ENCODE measurements around the gene LPA. TPM values are rescaled to one million over a fixed set of nuclear protein-coding genes. Genes with fewer than 3 reads are reported as not detected.

Gene LPA
- total and polyA plus RNA-seq, 2 of the 8 experiments (the other 6 are each of a cell fraction or from before 2014, with no cell fraction given) = 0.39 TPM; not detected in 1

DNA sequence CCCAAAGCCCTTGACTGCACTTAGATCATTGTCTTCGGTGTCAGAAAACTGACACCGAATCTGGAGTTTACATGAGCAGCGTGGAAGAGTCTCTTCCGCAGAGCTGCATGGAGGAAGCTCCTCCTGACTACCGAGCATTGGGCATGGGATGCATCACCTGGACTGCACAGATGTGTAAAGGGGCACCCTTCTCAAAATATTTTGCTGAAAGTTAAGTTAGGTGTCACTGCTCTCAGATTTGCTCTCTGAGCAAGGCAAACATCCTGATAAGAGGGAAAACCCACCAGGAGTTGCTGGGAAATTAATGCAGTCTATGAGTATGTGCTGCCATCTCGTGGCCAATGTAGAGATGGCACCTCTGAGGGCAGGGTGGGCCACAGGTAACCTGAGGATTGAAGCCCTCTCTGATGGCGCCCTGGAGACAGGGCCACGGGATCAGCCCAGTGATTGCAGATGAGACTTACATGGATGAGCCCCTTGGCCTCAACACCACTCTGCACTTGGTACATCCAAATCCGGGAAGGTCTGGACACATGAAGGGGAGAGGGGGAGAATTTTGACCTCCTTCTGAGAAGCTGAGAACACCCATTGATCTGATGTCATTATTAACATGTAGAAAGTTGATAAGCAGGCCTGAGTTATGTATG is 129.9 kb downstream of the LPA start (continued):
- TF ChIP-seq, protein P1, sequence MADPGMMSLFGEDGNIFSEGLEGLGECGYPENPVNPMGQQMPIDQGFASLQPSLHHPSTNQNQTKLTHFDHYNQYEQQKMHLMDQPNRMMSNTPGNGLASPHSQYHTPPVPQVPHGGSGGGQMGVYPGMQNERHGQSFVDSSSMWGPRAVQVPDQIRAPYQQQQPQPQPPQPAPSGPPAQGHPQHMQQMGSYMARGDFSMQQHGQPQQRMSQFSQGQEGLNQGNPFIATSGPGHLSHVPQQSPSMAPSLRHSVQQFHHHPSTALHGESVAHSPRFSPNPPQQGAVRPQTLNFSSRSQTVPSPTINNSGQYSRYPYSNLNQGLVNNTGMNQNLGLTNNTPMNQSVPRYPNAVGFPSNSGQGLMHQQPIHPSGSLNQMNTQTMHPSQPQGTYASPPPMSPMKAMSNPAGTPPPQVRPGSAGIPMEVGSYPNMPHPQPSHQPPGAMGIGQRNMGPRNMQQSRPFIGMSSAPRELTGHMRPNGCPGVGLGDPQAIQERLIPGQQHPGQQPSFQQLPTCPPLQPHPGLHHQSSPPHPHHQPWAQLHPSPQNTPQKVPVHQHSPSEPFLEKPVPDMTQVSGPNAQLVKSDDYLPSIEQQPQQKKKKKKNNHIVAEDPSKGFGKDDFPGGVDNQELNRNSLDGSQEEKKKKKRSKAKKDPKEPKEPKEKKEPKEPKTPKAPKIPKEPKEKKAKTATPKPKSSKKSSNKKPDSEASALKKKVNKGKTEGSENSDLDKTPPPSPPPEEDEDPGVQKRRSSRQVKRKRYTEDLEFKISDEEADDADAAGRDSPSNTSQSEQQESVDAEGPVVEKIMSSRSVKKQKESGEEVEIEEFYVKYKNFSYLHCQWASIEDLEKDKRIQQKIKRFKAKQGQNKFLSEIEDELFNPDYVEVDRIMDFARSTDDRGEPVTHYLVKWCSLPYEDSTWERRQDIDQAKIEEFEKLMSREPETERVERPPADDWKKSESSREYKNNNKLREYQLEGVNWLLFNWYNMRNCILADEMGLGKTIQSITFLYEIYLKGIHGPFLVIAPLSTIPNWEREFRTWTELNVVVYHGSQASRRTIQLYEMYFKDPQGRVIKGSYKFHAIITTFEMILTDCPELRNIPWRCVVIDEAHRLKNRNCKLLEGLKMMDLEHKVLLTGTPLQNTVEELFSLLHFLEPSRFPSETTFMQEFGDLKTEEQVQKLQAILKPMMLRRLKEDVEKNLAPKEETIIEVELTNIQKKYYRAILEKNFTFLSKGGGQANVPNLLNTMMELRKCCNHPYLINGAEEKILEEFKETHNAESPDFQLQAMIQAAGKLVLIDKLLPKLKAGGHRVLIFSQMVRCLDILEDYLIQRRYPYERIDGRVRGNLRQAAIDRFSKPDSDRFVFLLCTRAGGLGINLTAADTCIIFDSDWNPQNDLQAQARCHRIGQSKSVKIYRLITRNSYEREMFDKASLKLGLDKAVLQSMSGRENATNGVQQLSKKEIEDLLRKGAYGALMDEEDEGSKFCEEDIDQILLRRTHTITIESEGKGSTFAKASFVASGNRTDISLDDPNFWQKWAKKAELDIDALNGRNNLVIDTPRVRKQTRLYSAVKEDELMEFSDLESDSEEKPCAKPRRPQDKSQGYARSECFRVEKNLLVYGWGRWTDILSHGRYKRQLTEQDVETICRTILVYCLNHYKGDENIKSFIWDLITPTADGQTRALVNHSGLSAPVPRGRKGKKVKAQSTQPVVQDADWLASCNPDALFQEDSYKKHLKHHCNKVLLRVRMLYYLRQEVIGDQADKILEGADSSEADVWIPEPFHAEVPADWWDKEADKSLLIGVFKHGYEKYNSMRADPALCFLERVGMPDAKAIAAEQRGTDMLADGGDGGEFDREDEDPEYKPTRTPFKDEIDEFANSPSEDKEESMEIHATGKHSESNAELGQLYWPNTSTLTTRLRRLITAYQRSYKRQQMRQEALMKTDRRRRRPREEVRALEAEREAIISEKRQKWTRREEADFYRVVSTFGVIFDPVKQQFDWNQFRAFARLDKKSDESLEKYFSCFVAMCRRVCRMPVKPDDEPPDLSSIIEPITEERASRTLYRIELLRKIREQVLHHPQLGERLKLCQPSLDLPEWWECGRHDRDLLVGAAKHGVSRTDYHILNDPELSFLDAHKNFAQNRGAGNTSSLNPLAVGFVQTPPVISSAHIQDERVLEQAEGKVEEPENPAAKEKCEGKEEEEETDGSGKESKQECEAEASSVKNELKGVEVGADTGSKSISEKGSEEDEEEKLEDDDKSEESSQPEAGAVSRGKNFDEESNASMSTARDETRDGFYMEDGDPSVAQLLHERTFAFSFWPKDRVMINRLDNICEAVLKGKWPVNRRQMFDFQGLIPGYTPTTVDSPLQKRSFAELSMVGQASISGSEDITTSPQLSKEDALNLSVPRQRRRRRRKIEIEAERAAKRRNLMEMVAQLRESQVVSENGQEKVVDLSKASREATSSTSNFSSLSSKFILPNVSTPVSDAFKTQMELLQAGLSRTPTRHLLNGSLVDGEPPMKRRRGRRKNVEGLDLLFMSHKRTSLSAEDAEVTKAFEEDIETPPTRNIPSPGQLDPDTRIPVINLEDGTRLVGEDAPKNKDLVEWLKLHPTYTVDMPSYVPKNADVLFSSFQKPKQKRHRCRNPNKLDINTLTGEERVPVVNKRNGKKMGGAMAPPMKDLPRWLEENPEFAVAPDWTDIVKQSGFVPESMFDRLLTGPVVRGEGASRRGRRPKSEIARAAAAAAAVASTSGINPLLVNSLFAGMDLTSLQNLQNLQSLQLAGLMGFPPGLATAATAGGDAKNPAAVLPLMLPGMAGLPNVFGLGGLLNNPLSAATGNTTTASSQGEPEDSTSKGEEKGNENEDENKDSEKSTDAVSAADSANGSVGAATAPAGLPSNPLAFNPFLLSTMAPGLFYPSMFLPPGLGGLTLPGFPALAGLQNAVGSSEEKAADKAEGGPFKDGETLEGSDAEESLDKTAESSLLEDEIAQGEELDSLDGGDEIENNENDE (IDR thresholded peaks at IDR 0.05; ENCODE audit: insufficient replicate concordance, low read length) = no peak
- no peak for TF ChIP-seq RXRA (IDR thresholded peaks at IDR 0.05; ENCODE audit: insufficient read depth, low read depth, low read length)
- no peak for TF ChIP-seq SP1 (IDR thresholded peaks at IDR 0.05; ENCODE audit: low read depth, low read length)
- no peak for TF ChIP-seq CBX5 (IDR thresholded peaks at IDR 0.05; ENCODE audit: low read depth, low read length)
- no peak for TF ChIP-seq CHD2 (IDR thresholded peaks at IDR 0.05; ENCODE audit: low read length)
- peak; percentile 95 to 96 for TF ChIP-seq RAD21 (IDR thresholded peaks at IDR 0.05 in 1 of 2, conservative IDR thresholded peaks at IDR 0.05 in 1 of 2; ENCODE audit: low read depth in 2 of 2, low read length in 2 of 2)
- no peak for TF ChIP-seq PHF8 (conservative IDR thresholded peaks at IDR 0.05; ENCODE audit: low read depth, low read length)
- no peak for TF ChIP-seq SUZ12 (IDR thresholded peaks at IDR 0.05; ENCODE audit: low read length)
- no peak for TF ChIP-seq RBBP5 (IDR thresholded peaks at IDR 0.05; ENCODE audit: borderline replicate concordance, low read depth, low read length)
- TF ChIP-seq SIRT6 (IDR thresholded peaks at IDR 0.05; ENCODE audit: low read length) = no peak
- peak; percentile 47; the same call in 1 of the 2 replicates for TF ChIP-seq YY1 (IDR thresholded peaks at IDR 0.05; ENCODE audit: low read depth, low read length)
